Measurements from ENCODE around the gene SRGAP2C.
"Not testable (repeated sequence)": the region's sequence is repeated elsewhere in the genome, so short reads cannot be mapped to it uniquely, and the experiment has no call there.

DNA sequence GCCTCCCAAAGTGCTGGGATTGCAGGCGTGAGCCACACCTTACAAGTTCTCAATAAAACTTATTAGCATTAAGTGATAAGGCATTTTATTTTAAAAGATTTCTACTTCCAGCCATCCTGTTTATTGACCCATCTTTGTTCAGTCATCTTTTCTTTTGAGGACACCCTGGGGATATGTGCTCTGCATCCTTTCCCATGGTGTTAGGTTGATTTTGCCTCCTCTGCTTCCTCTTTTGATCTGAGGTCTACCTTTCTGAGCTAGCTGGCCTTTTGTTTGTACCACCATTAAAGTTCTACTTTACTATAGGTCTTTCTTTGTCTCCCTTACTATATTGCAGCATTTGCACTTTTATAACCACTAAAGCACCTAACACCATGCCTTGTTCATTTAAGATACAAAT lies 136.9 kb downstream of the SRGAP2C start:
- TF ChIP-seq, protein P1, sequence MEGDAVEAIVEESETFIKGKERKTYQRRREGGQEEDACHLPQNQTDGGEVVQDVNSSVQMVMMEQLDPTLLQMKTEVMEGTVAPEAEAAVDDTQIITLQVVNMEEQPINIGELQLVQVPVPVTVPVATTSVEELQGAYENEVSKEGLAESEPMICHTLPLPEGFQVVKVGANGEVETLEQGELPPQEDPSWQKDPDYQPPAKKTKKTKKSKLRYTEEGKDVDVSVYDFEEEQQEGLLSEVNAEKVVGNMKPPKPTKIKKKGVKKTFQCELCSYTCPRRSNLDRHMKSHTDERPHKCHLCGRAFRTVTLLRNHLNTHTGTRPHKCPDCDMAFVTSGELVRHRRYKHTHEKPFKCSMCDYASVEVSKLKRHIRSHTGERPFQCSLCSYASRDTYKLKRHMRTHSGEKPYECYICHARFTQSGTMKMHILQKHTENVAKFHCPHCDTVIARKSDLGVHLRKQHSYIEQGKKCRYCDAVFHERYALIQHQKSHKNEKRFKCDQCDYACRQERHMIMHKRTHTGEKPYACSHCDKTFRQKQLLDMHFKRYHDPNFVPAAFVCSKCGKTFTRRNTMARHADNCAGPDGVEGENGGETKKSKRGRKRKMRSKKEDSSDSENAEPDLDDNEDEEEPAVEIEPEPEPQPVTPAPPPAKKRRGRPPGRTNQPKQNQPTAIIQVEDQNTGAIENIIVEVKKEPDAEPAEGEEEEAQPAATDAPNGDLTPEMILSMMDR (IDR thresholded peaks at IDR 0.05), result not testable (repeated sequence)
- not testable (repeated sequence) for TF ChIP-seq POLR2A (IDR thresholded peaks at IDR 0.05)

Data from right lobe of liver (tissue), 4 donors.